A549 (cell line): ENCODE results near the gene TPSG1. TPM values are rescaled to one million over a fixed set of nuclear protein-coding genes. Genes with fewer than 3 reads are reported as not detected.
A peak's percentile ranks its signal among the peaks of the same experiment; 100 is the strongest.
"Not testable (repeated sequence)": the region's sequence is repeated elsewhere in the genome, so short reads cannot be mapped to it uniquely, and the experiment has no call there.

Source experiments
- ATAC-seq, 2 experiments: fragments of 200-7000 bp in 1 of 2; fragments of >200 bp in 1 of 2; cut with Nextera tagmentation in 1 of 2; cut with Tn5 transposase in 1 of 2; 3 replicates each; pipeline versions ENCODE4 v1.8.0 to v1.9.1; 2018 to 2020; ENCODE audit warnings: mild to moderate bottlenecking in 1 of 2, moderate library complexity in 1 of 2
- CTCF ChIA-PET: fragments of 300-600 bp; sonication (Branson Sonifier 250); formaldehyde crosslinking; extraction: SDS; loops from one replicate; lab custom pipeline; 2021; ENCODE audit warnings: antibody characterized with exemption, inconsistent platforms; lab: Yijun Ruan, JAX
- POLR2A ChIA-PET: fragments of 350-600 bp; formaldehyde crosslinking; extraction: SDS; loops from one replicate; lab custom pipeline; 2021; ENCODE audit warnings: antibody characterized with exemption, inconsistent platforms; lab: Yijun Ruan, JAX
- DNase-seq, 2 experiments: peaks; one replicate each; pipeline versions ENCODE4 v3.0.0 to v3.0.0-alpha.2; 2011 to 2016; ENCODE audit warnings: low read depth in 1 of 2, low spot score in 1 of 2
- FAIRE-seq: peaks from 2 replicates; lab custom pipeline; 2011; peaks lifted over from hg19 to GRCh38; lab: Jason Lieb, UNC
- H3K27ac ChIP-seq, 2 experiments: fragments of >200 bp; sonication (Bioruptor Twin); formaldehyde crosslinking; 3 replicates each; pipeline ENCODE4 v1.5.1; 2016 to 2017
- H3K4me1 ChIP-seq: fragments of >200 bp; sonication (Bioruptor Twin); formaldehyde crosslinking; 3 replicates; pipeline ENCODE4 v1.6.1; 2016
- H3K4me2 ChIP-seq: fragments of >200 bp; sonication (Bioruptor Twin); formaldehyde crosslinking; 3 replicates; pipeline ENCODE4 v1.6.1; 2016
- H3K4me3 ChIP-seq: fragments of >200 bp; sonication (Bioruptor Twin); formaldehyde crosslinking; 3 replicates; pipeline ENCODE4 v1.5.1; 2016
- H3K9me3 ChIP-seq: fragments of >200 bp; sonication (Bioruptor Twin); formaldehyde crosslinking; 3 replicates; pipeline ENCODE4 v1.6.1; 2016
- BCL3 ChIP-seq: fragments of >200 bp; sonication (Bioruptor Twin); formaldehyde crosslinking; IDR thresholded peaks from 3 replicates; pipeline ENCODE4 v1.6.1; 2016
- CHD4 ChIP-seq: fragments of 200-600 bp; sonication (generic); IDR thresholded peaks from 2 replicates; pipeline ENCODE4 v1.6.1; 2016; ENCODE audit warnings: antibody characterized with exemption, mild to moderate bottlenecking, borderline replicate concordance
- ELK1 ChIP-seq: fragments of 150-350 bp; IDR thresholded peaks from 2 replicates; pipeline ENCODE4 v1.6.1; 2014; ENCODE audit warnings: low read depth, mild to moderate bottlenecking, low read length
- ESRRA ChIP-seq: fragments of 150-350 bp; IDR thresholded peaks from 2 replicates; pipeline ENCODE4 v1.6.1; 2014; ENCODE audit warnings: mild to moderate bottlenecking, low read length, borderline replicate concordance
- FOSB ChIP-seq: fragments of 250-450 bp; sonication (Bioruptor Pico); IDR thresholded peaks from 2 replicates; pipeline ENCODE4 v1.5.0; 2020; ENCODE audit warnings: mild to moderate bottlenecking, moderate library complexity
- FOXS1 ChIP-seq: fragments of 250-450 bp; sonication (Bioruptor Pico); IDR thresholded peaks from 2 replicates; pipeline ENCODE4 v1.5.0; 2020; ENCODE audit warnings: mild to moderate bottlenecking, moderate library complexity
- GATA3 ChIP-seq: IDR thresholded peaks from 2 replicates; pipeline ENCODE4 v1.6.1; 2012; ENCODE audit warnings: borderline replicate concordance
- JUN ChIP-seq, 2 experiments: fragments of >200 bp; sonication (Bioruptor Twin); formaldehyde crosslinking; IDR thresholded peaks; 2 replicates in 1 of 2; 3 replicates in 1 of 2; pipeline ENCODE4 v1.6.1; 2016 to 2017
- JUNB ChIP-seq: fragments of >200 bp; sonication (Bioruptor Twin); formaldehyde crosslinking; IDR thresholded peaks from 2 replicates; pipeline ENCODE4 v1.6.1; 2016
- NPAS2 ChIP-seq: fragments of 250-450 bp; sonication (Bioruptor Pico); IDR thresholded peaks from 2 replicates; pipeline ENCODE4 v1.8.0; 2022; ENCODE audit warnings: mild to moderate bottlenecking, moderate library complexity, borderline replicate concordance
- PHF8 ChIP-seq: fragments of 200-600 bp; sonication (generic); IDR thresholded peaks from 2 replicates; pipeline ENCODE4 v1.6.1; 2016; ENCODE audit warnings: low read depth, mild to moderate bottlenecking, antibody characterized with exemption, moderate library complexity, borderline replicate concordance
- SMC3 ChIP-seq: fragments of >200 bp; sonication (Bioruptor Twin); formaldehyde crosslinking; IDR thresholded peaks from 3 replicates; pipeline ENCODE4 v1.6.1; 2018; ENCODE audit warnings: inconsistent platforms
- SREBF2 ChIP-seq: fragments of 450-650 bp; IDR thresholded peaks from 2 replicates; pipeline ENCODE4 v1.6.1; 2014; ENCODE audit warnings: mild to moderate bottlenecking, moderate library complexity
- TFCP2L1 ChIP-seq: fragments of 250-450 bp; sonication (Bioruptor Pico); IDR thresholded peaks from 2 replicates; pipeline ENCODE4 v1.5.0; 2021; ENCODE audit warnings: mild to moderate bottlenecking
- ZC3H11A ChIP-seq: fragments of 450-650 bp; IDR thresholded peaks from 2 replicates; pipeline ENCODE4 v1.6.1; 2014; ENCODE audit warnings: antibody characterized with exemption, mild to moderate bottlenecking
- WGBS: methylation state at CpG from one replicate; pipeline ENCODE4 v1.1.6; 2017; ENCODE audit errors: missing lambda C conversion rate; 5-methylcytosine and 5-hydroxymethylcytosine counted together
- polyA plus RNA-seq, 4 experiments: library from polyadenylated mRNA; depleted of rRNA in 3 of 4; stranded (reverse); fragments of >200 nt; fragmentation: RNase III in 1 of 4; extraction: RNeasy Plus Mini Kit Qiagen cat#74134 plus additional on column Dnase treatment in 1 of 4; gene quantifications; 2 replicates in 3 of 4; 3 replicates in 1 of 4; pipeline ENCODE4 v1.2.3, GENCODE V29; 2011 to 2017

TPSG1 gene
- polyA plus RNA-seq, 2 of the 4 experiments (the other 2 are of a cell fraction), result not detected

- FAIRE-seq, result no peak
- ChIA-PET CTCF (interaction anchor here (1.0 to 1.2 kb wide), 3 partner anchors 30 to 181 kb away, joined by 3 to 4 read pairs (median 4); no protein-coding TSS in a partner anchor), POLR2A (no interaction called here)
Measured at GRCh38 chr16:1237990-1238389, 12.9 kb upstream of the TPSG1 start.

GRCh38 chr16:1236659-1237058, 11.6 kb upstream of the TPSG1 start:
- DNase-seq, result not testable (repeated sequence)
- no CpG with 5 or more reads among the region's 29 CpGs for WGBS

More at GRCh38 chr16:1237990-1238389, 12.9 kb upstream of the TPSG1 start:
- Histone ChIP-seq H3K9me3 (no peaks in the 10 kb centered on the region), H3K27ac (no peak overlapping the region), H3K4me1 (no peaks in the 10 kb centered on the region), H3K4me2 (no peak overlapping the region), H3K4me3 (no peak overlapping the region)
- DNase-seq, result no peak
- 68% methylated on average over 9 of the region's 9 CpGs for WGBS
- no peak for TF ChIP-seq GATA3
- TF ChIP-seq SMC3, result no peak
- no peak for TF ChIP-seq FOXS1 (CRISPR knock-in tag)
- TF ChIP-seq ELK1, result no peak
- TF ChIP-seq BCL3, result no peak
- TF ChIP-seq TFCP2L1, result no peak
- TF ChIP-seq ZC3H11A, result no peak
- TF ChIP-seq CHD4, result no peak
- TF ChIP-seq SREBF2, result no peak
- no peak for TF ChIP-seq JUNB
- TF ChIP-seq FOSB, result no peak
- no peak for TF ChIP-seq ESRRA
- TF ChIP-seq JUN (IDR thresholded peaks at IDR 0.05), result no peak
- TF ChIP-seq NPAS2 (CRISPR knock-in tag), result no peak
- TF ChIP-seq PHF8, result no peak
- no peak for ATAC-seq

GRCh38 chr16:1232049-1232748, 7.1 kb upstream of the TPSG1 start:
- CTCF ChIA-PET, FAIRE-seq, H3K4me2 ChIP-seq, DNase-seq, H3K4me1 ChIP-seq, H3K9me3 ChIP-seq, H3K4me3 ChIP-seq, POLR2A ChIA-PET, H3K27ac ChIP-seq: not testable (repeated sequence)
- no CpG with 5 or more reads among the region's 47 CpGs for WGBS
- ATAC-seq, result peak; percentile 56 to 83

More at GRCh38 chr16:1236659-1237058, 11.6 kb upstream of the TPSG1 start:
- CTCF ChIA-PET, H3K9me3 ChIP-seq, FAIRE-seq, H3K4me3 ChIP-seq, H3K4me1 ChIP-seq, H3K4me2 ChIP-seq, POLR2A ChIA-PET, H3K27ac ChIP-seq: not testable (repeated sequence)
- peak; percentile 33 to 58; a peak in 4 of 6 replicates for ATAC-seq

GRCh38 chr16:1231301-1231700, 6.2 kb upstream of the TPSG1 start:
- FAIRE-seq, DNase-seq, H3K4me1 ChIP-seq, H3K9me3 ChIP-seq, H3K4me2 ChIP-seq, H3K27ac ChIP-seq, ATAC-seq, POLR2A ChIA-PET, CTCF ChIA-PET, H3K4me3 ChIP-seq: not testable (repeated sequence)
- 69% methylated on average over 3 of the region's 7 CpGs for WGBS

GRCh38 chr16:1230471-1231212, 5.6 kb upstream of the TPSG1 start:
- H3K9me3 ChIP-seq, DNase-seq, H3K4me1 ChIP-seq, H3K4me2 ChIP-seq, FAIRE-seq, POLR2A ChIA-PET, CTCF ChIA-PET, H3K4me3 ChIP-seq, H3K27ac ChIP-seq: not testable (repeated sequence)
- 0 out of 6 replicates have a peak, but pooled peaks of 1 of the 2 experiments have one; percentile 1 for ATAC-seq
- WGBS, result 70% methylated on average over 15 of the region's 17 CpGs

- H3K9me3 ChIP-seq, H3K4me2 ChIP-seq, POLR2A ChIA-PET, H3K27ac ChIP-seq, FAIRE-seq, CTCF ChIA-PET, H3K4me3 ChIP-seq, DNase-seq: not testable (repeated sequence)
- no CpG with 5 or more reads among the region's 11 CpGs for WGBS
- ATAC-seq, result 0 out of 6 replicates have a peak, but pooled peaks of 1 of the 2 experiments have one; percentile 2
- H3K4me1 ChIP-seq, result peaks cover 11% of the 10 kb centered on the region
Measured at GRCh38 chr16:1230084-1230470, 5.0 kb upstream of the TPSG1 start, which contains the start of gene TPSB2. Gene TPSB2 (minus strand): TSS chr16:1230184. CDS start chr16:1229951, 233 bp downstream.

- FAIRE-seq, ATAC-seq, H3K4me2 ChIP-seq, H3K27ac ChIP-seq, CTCF ChIA-PET, H3K9me3 ChIP-seq, H3K4me3 ChIP-seq, POLR2A ChIA-PET, DNase-seq: not testable (repeated sequence)
- H3K4me1 ChIP-seq, result peaks cover 13% of the 10 kb centered on the region
- 95% methylated on average over 4 of the region's 13 CpGs for WGBS
Measured at GRCh38 chr16:1229476-1229875, 4.4 kb upstream of the TPSG1 start.
